Right renal pelvis (tissue), 4 donors: ENCODE measurements around the gene EVC. TPM values are rescaled to one million over a fixed set of nuclear protein-coding genes. Genes with fewer than 3 reads are reported as not detected.
A peak's percentile ranks its signal among the peaks of the same experiment; 100 is the strongest.

Experiments used
- DNase-seq, 4 donors: peaks; one replicate each; pipeline ENCODE4 v3.0.0-alpha.2; 2013; ENCODE audit warnings: low read depth in 4 of 4, low spot score in 3 of 4, missing footprints in 1 of 4
- polyA plus RNA-seq, 4 donors: library from polyadenylated mRNA; unstranded; fragments of 120-200 nt; gene quantifications; one replicate each; pipeline ENCODE4 v1.2.1, GENCODE V29; 2013; ENCODE audit not compliant: insufficient read length in 4 of 4

The EVC gene
- polyA plus RNA-seq, 4 donors = 38.3 to 49.2 (median 41.4) TPM

DNA sequence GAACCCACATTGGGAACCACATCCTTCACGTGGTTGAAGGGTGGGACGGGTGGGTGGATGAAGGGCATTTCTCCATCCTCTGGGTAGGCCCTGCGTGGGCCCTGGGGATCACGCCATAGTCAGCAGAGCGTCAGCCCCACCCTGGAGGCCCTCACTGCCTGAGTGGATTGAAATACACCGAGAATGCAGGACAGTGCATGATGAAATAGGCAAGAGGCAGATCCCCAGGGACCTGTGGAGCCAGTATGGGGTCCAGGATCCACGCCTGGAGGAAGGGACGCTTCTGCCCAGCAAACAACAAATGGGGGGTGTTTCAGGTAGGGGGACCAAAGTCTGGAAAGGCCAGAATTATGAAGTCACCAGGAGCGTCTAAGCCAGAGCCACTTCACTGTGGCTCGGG, 19.4 kb downstream of the EVC start:
- DNase-seq = no peak

DNA sequence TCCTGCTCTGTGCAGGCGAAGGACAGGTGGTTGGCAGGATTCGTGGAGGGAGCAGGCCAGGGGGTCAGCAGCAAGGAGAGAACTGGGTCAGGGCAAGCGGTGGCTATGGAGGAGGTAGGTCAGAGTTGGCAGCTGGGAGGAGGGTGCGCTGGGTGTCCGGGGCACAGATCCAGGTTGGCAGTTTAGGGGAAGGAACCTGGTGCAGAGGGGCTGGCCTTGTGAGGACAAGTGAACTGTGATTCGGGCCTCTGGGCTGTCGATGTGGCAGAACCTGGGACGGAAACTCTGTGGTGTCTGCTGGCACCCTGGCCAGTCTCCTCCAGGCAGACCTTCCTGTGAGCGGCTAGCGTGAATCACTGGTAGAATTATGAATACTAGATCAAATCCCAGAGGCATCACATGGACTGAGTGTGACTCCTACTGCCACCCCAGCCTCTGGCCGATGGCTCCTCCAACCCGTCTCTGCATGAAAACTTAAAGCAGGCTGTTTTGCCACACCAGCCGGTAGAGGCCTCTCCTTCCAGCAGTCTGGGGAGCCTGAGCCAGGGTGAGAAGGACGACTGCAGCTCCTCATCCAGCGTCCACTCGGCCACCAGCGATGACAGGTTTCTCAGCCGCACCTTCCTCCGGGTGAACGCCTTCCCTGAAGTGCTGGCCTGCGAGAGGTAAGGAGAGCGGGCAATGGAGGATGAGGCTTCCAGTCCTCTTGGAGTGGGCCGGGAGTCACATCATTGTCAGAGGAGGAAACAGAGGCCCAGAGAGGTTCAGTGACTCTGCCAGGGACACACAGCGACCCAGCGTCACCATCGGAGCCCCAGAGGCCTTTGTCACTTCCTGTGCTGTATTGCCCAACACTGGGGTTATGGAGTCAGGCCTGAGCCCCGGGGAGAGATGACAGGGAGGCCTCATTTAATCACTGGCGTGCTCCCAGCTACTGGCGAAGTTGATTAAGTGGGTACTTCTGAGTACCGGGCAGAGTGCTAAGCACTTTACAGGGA, 20.3 kb downstream of the EVC start:
- no peak for DNase-seq

DNA sequence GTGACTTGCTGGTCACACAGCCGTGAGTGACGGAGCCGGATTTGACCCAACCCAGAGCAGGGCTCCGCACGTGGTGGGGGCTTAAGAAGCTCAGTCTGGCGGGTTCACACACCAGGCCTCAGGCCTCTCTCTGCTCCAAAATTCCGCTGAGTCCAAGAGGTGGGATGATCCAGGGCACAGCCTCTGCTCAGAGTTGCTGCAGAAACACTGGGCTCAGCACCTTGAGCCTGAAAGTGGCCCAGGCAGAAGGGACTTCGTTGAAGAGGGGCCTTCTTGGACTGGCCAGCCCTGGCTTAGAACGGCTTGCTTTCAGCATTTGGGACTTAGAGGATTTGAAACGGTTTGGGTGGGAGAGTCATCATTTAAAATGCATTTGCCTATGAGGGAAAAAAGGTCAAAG, 21.2 kb downstream of the EVC start:
- DNase-seq = no peak

DNA sequence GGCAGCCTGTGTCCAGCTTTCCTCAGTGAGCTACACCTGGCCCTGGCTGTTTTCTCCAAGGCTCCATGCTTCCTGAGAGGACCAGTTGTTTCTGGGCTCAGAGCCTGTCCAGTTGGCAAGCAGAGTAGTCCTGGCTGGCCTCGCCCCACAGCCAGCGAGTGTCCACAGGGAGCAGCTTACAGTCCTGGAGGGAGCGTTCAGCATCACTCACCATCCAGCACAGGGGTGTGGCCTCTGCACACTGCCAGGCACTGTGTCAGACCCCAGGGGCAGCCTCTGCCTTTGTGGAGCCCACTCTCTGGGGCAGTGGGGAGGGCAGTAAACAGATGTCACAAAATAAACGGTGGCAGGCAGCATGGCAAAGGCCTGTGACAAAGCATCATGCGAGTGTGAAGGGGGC, 23.9 kb downstream of the EVC start:
- DNase-seq = no peak

DNA sequence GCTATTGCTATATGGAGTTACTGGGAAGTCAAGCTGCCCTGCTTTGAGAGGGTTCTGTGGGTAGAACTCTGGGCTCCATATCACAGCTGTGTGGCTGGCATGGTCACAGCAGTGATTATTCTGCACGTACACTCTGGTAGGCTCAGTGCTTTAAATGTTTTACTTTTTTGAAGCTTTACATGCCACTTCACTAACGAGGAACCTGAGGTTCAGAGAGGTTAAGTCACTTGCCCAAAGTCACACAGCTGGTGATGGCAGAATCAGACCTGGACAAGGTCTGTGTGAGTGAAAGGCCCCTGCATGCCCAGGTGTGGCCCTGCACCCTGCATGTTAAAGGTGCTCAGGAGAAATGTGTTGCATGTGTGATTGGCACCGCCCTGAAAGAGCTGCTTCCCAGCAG, 24.5 kb downstream of the EVC start:
- DNase-seq = no peak

DNA sequence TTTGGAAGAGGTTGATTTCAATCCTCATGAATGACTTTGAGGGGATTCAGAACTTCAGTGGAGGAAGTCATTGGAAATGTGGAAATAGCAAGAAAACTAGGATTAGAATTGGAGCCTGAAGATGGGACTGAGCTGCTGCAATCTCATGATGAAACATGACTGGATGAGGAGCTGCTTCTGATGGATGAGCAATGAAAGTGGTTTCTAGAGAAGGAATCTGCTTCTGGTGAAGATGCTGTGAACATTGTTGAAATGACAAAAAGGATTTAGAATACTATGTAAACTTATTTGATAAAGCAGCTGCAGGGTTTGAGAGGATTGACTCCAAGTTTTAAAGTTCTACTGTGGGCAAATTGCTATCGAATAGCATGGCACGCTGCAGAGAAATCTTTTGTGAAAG, 27.1 kb downstream of the EVC start:
- no peak for DNase-seq

DNA sequence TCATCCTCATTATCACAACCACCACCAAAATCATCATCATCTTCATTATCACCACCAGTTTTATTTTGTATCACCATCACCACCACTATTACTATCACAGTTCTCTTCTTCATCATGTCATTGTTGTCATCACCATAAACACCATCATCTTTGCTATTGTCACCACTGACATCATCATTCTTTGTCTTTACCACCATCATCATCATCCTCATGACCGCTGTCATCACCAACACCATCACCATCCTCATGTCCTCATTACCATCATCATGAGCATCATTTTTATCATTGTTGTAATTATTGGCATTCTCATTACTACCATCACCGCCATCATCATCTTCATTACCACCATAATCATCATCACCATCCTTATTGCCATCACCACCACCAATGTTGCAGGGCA, 31.4 kb downstream of the EVC start:
- DNase-seq = no peak

DNA sequence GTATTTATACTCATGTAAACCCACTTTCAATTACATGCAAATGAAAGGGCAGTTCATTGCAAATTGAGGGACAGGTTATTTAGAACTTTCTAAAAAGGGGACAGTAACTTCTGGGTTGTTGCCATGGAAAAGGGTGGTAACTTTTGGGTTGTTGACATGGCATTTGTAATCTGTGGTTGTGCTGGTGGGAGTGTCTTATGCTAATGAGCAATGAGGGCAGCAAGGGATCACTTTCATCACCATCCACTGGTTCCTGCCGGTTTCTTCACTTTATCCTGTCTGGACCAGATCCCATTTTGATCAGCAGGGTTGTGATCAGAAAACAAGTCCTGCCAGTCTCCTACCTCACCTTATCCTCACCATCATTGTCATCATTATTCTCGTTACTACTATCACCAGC, 32.0 kb downstream of the EVC start:
- DNase-seq = no peak

DNA sequence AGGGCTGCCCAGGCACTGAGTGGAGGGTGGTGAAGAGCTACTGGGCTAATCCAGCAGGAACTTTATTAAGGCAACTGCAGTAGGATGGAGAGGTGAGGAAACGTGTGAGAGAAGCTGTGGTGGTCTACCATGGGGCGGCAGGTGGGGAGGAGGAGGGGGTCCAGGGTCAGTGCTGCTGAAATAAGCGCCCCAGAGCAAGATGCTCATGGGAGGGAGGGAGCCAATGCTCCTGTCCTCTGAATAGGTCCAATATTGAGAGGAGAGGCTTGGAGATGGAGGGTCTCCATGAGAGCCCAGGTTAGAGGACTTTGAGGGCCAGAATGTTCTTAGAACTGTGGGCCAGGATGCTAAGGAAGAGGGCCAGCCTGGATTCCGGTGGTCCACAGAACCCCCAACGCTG, 35.2 kb downstream of the EVC start:
- DNase-seq = no peak

DNA sequence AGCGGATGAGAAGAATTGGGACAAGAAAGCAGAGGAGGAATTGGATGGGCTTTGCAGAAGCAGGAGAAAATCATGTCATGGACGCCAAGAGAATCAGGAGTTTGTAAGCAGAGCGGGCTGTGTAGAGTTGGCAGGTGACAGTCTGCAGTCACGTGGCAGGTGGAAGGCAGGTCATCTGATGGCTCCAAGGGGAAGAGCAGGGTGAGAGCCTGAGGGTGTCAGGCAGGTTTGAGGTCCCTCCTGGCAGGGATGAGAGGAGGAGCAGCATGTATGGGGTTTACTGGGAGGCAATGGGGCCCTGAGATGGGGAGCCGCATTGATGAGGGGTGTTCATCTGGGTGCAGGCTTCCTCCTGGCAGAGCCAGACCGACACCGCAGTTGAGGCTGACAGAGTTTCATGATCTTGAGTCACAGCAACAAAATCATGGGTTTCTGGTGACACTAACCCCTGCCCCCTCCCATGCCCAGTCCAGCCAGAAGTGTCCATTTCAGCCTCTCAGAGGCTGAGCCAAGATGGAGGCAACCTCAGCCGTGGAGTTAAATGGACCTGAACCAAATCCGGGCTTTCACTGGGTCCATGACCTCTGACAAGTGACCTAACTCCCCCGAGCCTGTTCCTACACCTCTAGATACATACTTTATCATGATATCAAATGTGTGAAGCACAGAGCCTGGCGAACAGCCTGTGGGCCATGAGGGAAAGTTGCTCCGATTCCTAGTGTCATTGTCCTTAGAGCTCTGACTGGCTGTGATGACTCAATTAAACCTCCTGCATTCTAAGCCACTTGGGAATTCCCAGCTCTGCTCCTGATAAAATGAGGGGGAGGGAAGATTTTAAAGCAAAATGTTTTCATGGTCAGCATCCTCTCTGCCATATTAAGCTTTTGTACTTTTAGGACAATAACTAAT, 36.1 kb downstream of the EVC start:
- no peak for DNase-seq

DNA sequence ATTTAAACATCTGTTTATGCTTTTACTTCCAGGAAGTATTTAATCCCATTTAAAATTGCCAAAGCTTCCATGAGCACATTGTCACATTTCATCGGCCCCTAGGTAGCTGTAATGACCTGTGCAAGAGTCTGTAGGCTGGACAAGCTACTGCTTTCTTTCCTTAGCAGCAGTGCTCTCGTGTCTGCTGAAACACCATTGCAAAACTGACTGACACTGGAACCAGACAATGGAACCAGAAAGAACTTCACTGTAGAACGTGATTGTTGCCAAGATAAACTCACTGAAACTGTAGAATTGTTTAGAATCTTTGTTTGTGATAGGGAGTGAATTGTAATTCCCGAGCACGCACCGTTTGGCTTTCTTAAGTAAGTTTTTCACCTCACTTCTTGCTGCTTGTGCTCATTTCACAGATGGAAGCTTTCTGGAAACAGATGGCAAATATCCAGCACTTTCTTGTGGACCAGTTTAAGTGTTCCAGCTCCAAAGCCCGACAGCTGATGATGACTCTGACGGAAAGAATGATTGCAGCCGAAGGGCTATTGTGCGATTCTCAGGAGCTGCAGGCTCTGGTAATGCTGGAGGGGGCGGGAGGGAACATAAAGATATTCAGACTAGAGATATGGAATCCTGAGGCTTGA, 36.9 kb downstream of the EVC start:
- peak in 1 of 4 donors; percentile 50 for DNase-seq

DNA sequence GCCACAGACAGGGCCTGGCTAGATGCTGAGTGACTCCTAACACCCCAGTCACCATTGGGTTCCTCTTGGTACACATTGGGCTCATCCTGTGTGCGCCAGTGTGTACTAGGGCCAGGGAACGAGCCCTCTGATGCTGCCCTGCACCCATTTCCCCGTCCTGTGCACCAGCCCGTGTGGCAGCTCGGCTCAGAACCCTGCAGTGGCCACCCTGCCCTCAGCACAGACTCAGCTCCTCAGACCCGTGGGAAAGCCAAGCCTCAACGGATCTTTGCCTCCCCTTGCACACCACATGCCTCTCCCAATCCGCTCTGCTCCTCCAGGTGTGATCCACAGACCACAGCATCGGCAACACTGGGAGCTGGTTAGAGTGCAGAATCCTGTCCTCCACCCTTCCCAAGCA, 38.6 kb downstream of the EVC start:
- no peak for DNase-seq

DNA sequence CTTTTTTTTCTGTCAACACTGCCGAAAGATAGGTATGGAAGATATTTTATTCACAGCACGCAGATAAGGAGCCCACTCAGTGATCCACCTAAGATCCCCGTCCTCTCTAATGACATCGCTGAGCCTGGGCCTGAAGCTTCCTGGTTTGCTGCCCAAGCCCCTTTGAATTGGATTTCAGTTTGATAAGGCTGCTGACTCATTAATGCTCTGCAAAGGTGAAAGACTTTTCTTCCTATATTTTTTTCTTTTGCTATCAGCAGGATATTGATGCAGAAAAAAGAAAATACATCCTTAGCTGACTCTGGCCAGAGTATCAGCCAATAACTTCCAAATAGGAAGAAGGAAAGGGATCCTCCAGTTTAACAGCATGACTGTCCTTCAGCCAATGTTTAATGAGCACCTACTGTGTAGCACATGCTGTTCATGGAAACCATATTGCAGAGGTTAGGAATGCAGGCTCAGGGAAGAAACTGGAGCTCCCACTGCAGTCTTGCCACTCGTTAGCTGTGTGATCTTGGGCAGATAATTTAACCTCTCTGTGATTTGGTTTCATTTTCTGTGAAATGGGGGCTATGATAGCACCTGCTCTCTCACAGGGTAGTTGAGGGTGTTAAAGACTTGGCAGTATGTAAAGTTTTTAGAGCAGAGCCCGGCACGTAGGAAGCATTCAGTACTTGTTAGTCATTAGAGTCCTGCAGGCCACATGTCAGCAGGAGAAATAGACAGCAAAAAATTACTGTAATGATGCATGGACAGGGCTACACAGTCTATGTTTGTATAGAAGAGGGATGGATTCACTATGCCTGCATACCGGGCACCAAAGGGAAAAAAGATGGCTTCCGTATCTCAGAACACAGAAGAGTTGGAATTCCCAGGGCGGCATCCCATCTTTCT, 39.3 kb downstream of the EVC start:
- no peak for DNase-seq

DNA sequence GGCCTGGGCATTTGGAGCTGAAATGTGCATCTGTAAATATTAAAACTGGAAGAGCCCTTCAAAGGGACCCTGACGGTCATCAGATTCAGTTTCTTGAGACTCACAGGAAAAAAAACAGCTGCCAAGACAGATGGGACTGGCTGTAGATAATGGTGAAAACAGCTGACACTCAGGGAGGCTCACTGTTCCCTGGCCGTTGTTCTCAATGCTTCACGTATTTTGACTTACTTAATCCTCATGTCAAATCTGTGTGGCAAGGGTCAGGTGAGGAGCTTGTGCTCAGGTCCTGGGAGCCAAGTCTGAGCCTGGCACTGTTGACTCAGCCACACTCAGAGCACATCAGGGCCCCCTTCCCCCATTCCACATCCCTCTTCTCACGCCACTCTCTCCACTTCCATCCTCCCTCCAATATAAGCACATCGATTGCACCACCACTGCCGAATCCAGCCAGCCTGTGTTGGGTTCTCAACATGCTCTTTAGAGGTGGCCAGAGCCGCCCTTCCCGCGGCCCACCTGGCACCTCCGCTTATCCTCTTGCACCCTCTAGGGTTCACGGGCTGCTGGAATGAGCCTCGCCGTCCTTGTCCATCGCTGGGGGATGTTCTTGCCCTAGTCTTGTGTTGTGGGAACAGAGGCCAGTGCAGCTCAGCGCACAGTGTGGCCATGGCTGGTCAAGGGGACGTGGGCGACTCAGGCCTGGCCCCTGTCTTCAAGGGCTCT, 40.1 kb downstream of the EVC start:
- DNase-seq = no peak

DNA sequence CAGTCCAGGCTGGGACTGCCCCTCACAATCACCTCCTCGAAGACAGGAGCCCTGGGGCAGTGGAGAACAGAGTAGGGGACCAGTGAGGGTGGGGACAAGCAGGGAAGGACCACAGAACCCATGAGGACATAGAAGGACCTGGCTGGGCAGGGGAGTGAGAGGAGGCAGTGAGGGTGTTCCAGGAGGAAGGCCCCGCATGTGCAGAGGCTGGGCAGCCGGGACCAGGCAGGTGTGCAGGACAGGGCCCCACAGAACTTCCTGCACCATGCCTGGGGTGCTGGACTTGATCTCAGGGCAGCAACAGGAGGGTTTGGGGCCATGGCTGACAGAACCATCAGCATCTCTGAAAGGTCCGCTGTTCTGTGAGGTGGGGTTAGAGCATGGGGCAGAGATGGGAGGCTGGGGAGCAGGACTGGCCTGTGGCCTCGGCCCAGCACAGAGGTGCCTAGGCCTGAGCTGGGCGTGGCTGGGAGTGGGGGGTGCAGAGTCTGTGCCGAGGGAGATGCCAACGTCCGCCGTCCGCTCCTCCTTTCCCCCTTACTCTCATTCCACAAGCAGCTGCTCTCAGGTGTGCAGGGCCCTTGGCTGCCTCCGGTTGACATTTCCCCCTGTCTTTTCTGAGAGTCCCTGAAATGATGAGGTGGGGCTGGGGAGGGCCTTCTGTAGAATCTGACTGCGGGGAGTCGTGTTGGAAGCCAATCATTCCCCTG, 40.8 kb downstream of the EVC start:
- no peak for DNase-seq

DNA sequence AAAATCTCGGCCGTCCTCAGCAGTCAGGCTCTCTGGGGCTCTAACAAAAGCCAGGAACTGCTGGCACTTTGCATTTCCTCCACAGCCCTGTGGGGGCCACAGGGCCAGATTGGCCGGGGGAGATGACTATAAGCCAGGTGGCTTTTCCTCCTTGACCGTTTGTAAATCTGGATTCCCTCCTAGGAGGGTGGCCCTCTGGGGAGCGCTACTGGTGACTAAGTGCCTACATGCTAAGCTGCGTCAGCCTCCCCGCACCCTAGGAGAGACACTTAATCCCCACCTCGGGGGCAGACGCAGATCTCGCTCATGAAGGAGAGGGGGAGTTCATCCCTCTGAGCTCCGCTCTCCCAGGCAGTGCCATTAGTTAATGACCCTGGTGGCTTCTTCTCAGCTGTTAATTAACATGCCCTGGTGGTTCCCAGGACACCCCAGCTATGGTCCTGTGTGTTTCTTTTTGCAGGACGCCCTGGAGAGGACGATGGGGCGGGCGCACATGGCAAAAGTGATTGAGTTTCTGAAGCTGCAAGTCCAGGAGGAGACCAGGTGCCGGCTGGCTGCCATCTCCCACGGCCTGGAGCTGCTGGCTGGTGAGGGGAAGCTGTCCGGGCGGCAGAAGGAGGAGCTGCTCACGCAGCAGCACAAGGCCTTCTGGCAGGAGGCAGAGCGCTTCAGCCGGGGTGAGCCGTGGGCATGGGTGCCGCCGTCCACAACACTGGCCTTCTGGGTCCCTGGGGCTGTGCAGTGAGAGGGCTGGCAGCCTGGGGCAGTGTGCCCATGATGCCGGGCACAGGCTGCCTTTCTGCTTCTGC, 41.6 kb downstream of the EVC start:
- no peak for DNase-seq

DNA sequence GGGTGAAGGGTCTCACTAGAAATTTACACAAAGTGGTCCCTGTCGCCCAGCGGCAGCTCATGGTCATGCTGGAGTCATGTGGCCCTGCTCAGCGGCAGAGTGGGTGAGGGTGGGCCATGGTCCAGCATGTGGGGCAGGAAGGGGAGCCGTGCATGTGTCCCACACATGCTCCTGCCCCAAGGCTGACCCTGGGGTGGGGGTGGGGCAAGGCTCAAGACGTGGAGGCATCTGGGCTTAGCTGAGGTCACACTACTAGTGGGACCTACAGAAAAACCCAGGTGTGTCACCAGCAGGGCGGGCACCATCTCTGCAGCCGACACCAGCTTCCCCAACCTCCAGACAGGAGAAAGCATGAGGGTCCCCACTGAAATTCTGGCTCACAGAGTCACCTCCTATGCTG, 42.4 kb downstream of the EVC start:
- DNase-seq = no peak
